Mesenchymal stem cell (in vitro differentiated cells and primary cell): ENCODE measurements around the gene RYR2.

Experiments used
- DNase-seq: peaks from one replicate; pipeline ENCODE4 v3.0.0-alpha.2; 2013
- H2AFZ ChIP-seq: one replicate; pipeline ENCODE4 v1.6.1; 2013; ENCODE audit warnings: low read depth, mild to moderate bottlenecking, control low read depth, inconsistent platforms, low read length, moderate library complexity
- H2AK5ac ChIP-seq: 2 replicates; pipeline ENCODE4 v1.6.1; 2013; ENCODE audit warnings: low read length, moderate library complexity, mild to moderate bottlenecking, inconsistent platforms; ENCODE audit not compliant: severe bottlenecking
- H2BK120ac ChIP-seq: one replicate; pipeline ENCODE4 v1.6.1; 2013; ENCODE audit warnings: low read depth, mild to moderate bottlenecking, inconsistent platforms, low read length, moderate library complexity
- H2BK12ac ChIP-seq, 2 experiments: one replicate each; pipeline ENCODE4 v1.6.1; 2013; ENCODE audit warnings: inconsistent platforms in 2 of 2, low read length in 2 of 2, mild to moderate bottlenecking in 2 of 2, moderate library complexity in 2 of 2, control low read depth in 1 of 2
- H2BK15ac ChIP-seq: one replicate; pipeline ENCODE4 v1.6.1; 2013; ENCODE audit warnings: mild to moderate bottlenecking, low read depth, inconsistent platforms; ENCODE audit not compliant: poor library complexity, severe bottlenecking
- H2BK5ac ChIP-seq: 2 replicates; pipeline ENCODE4 v1.6.1; 2013; ENCODE audit warnings: low read depth, mild to moderate bottlenecking, low read length, control low read depth, inconsistent platforms; ENCODE audit not compliant: poor library complexity, severe bottlenecking
- H3K14ac ChIP-seq, 2 experiments: one replicate each; pipeline ENCODE4 v1.6.1; 2013; ENCODE audit warnings: inconsistent platforms in 2 of 2, low read length in 2 of 2, control low read depth in 1 of 2, mild to moderate bottlenecking in 1 of 2, moderate library complexity in 1 of 2
- H3K18ac ChIP-seq, 2 experiments: one replicate each; pipeline ENCODE4 v1.6.1; 2013; ENCODE audit warnings: inconsistent platforms in 2 of 2, low read length in 2 of 2, control low read depth in 1 of 2, low read depth in 1 of 2, mild to moderate bottlenecking in 1 of 2
- H3K23ac ChIP-seq, 2 experiments: one replicate each; pipeline ENCODE4 v1.6.1; 2013; ENCODE audit warnings: inconsistent platforms in 2 of 2, low read length in 2 of 2, mild to moderate bottlenecking in 2 of 2, moderate library complexity in 2 of 2, control low read depth in 1 of 2
- H3K27ac ChIP-seq: 2 replicates; pipeline ENCODE4 v1.5.1; 2013; ENCODE audit warnings: mild to moderate bottlenecking, moderate library complexity, low read length, control low read depth, inconsistent platforms; ENCODE audit not compliant: poor library complexity, severe bottlenecking
- H3K27me3 ChIP-seq, 2 experiments: 2 replicates each; pipeline versions ENCODE4 v1.6.1 to v1.7.0; 2013; ENCODE audit warnings: low read length in 2 of 2, mild to moderate bottlenecking in 2 of 2, moderate library complexity in 2 of 2, control low read depth in 1 of 2, inconsistent platforms in 1 of 2; ENCODE audit not compliant: control insufficient read depth in 1 of 2, insufficient read depth in 1 of 2
- H3K36me3 ChIP-seq, 2 experiments: 2 replicates each; pipeline versions ENCODE4 v1.6.1 to v1.7.0; 2013; ENCODE audit warnings: low read length in 2 of 2, control low read depth in 1 of 2, inconsistent platforms in 1 of 2, low read depth in 1 of 2, mild to moderate bottlenecking in 1 of 2; ENCODE audit not compliant: insufficient read depth in 2 of 2, control insufficient read depth in 1 of 2
- H3K4ac ChIP-seq, 2 experiments: one replicate each; pipeline ENCODE4 v1.6.1; 2013; ENCODE audit warnings: inconsistent platforms in 2 of 2, low read length in 2 of 2, mild to moderate bottlenecking in 2 of 2, moderate library complexity in 2 of 2, control low read depth in 1 of 2, low read depth in 1 of 2
- H3K4me1 ChIP-seq: 2 replicates; pipeline ENCODE4 v1.6.1; 2013; ENCODE audit warnings: low read depth, low read length, control low read depth; ENCODE audit not compliant: control insufficient read depth, insufficient read depth
- H3K4me2 ChIP-seq: 2 replicates; pipeline ENCODE4 v1.6.1; 2013; ENCODE audit warnings: low read length, mild to moderate bottlenecking, inconsistent platforms; ENCODE audit not compliant: poor library complexity, severe bottlenecking
- H3K4me3 ChIP-seq, 2 experiments: 2 replicates each; pipeline versions ENCODE4 v1.5.1 to v1.7.0; 2013; ENCODE audit warnings: low read length in 2 of 2, mild to moderate bottlenecking in 2 of 2, control low read depth in 1 of 2, low read depth in 1 of 2; ENCODE audit not compliant: insufficient read depth in 1 of 2
- H3K79me1 ChIP-seq: replicated peaks from 2 replicates; pipeline ENCODE4 v1.6.1; 2013; ENCODE audit warnings: mild to moderate bottlenecking, control low read depth, low read length, inconsistent platforms; ENCODE audit not compliant: poor library complexity, severe bottlenecking
- H3K9ac ChIP-seq: 2 replicates; pipeline ENCODE4 v1.7.0; 2013; ENCODE audit warnings: mild to moderate bottlenecking, low read length, moderate library complexity
- H3K9me3 ChIP-seq: 2 replicates; pipeline ENCODE4 v1.7.0; 2013; ENCODE audit warnings: mild to moderate bottlenecking, low read length; ENCODE audit not compliant: control insufficient read depth
- H4K8ac ChIP-seq: one replicate; pipeline ENCODE4 v1.6.1; 2013; ENCODE audit warnings: inconsistent platforms, mild to moderate bottlenecking, low read length, moderate library complexity
- H4K91ac ChIP-seq: one replicate; pipeline ENCODE4 v1.6.1; 2013; ENCODE audit warnings: mild to moderate bottlenecking, low read length, inconsistent platforms
- WGBS: methylation state at CpG from one replicate; pipeline ENCODE4 v1.1.7; 2013; ENCODE audit warnings: mixed read lengths; 5-methylcytosine and 5-hydroxymethylcytosine counted together

The RYR2 gene

DNA sequence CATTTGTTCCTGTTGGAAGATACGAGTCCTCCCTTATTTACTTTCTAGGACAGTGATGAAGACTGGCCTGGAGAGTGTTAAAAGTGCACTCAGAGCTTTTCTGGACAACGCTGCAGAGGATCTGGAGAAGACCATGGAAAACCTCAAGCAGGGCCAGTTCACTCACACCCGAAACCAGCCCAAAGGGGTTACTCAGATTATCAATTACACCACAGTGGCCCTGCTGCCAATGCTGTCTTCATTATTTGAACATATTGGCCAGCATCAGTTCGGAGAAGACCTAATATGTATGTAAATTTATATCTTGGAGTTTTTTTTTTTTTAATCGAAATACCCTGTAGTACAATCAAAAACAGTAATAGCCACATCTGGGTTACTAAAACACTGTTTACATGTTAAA, 658.2 kb downstream of the RYR2 start:
- no peaks in the 10 kb centered on the region for H3K36me3 ChIP-seq
- no peak overlapping the region for H2BK15ac ChIP-seq
- no peak overlapping the region for H2AFZ ChIP-seq
- WGBS: 72% methylated on average over 2 of the region's 5 CpGs
- H3K14ac ChIP-seq: no peak overlapping the region
- H3K27ac ChIP-seq: no peak overlapping the region
- H2BK5ac ChIP-seq: no peak overlapping the region
- H3K4me2 ChIP-seq: no peak overlapping the region
- no peak overlapping the region for H4K8ac ChIP-seq
- H3K4ac ChIP-seq: no peak overlapping the region
- H3K4me3 ChIP-seq: no peak overlapping the region
- H2BK120ac ChIP-seq: no peak overlapping the region
- H2AK5ac ChIP-seq: no peak overlapping the region
- no peak overlapping the region for H2BK12ac ChIP-seq
- no peak overlapping the region for H3K23ac ChIP-seq
- no peak overlapping the region for H3K9ac ChIP-seq
- H3K9me3 ChIP-seq: no peaks in the 10 kb centered on the region
- DNase-seq: no peak
- H3K27me3 ChIP-seq: no peaks in the 10 kb centered on the region
- H4K91ac ChIP-seq: no peak overlapping the region
- no peaks in the 10 kb centered on the region for H3K4me1 ChIP-seq
- no peaks in the 10 kb centered on the region for H3K79me1 ChIP-seq
- no peak overlapping the region for H3K18ac ChIP-seq

- no peaks in the 10 kb centered on the region for H3K9me3 ChIP-seq
- H3K23ac ChIP-seq: no peak overlapping the region
- H2AFZ ChIP-seq: no peak overlapping the region
- H3K4me2 ChIP-seq: no peak overlapping the region
- no peak overlapping the region for H2AK5ac ChIP-seq
- no peaks in the 10 kb centered on the region for H3K36me3 ChIP-seq
- no CpG with 5 or more reads among the region's 2 CpGs for WGBS
- no peak overlapping the region for H3K27ac ChIP-seq
- H3K18ac ChIP-seq: no peak overlapping the region
- no peaks in the 10 kb centered on the region for H3K4me1 ChIP-seq
- H2BK5ac ChIP-seq: no peak overlapping the region
- no peak overlapping the region for H2BK120ac ChIP-seq
- H4K8ac ChIP-seq: no peak overlapping the region
- H2BK15ac ChIP-seq: no peak overlapping the region
- H3K27me3 ChIP-seq: no peaks in the 10 kb centered on the region
- H2BK12ac ChIP-seq: no peak overlapping the region
- DNase-seq: no peak
- no peak overlapping the region for H3K9ac ChIP-seq
- no peak overlapping the region for H4K91ac ChIP-seq
- no peak overlapping the region for H3K4me3 ChIP-seq
- no peaks in the 10 kb centered on the region for H3K79me1 ChIP-seq
- H3K4ac ChIP-seq: no peak overlapping the region
- no peak overlapping the region for H3K14ac ChIP-seq
These were observed 659.5 kb downstream of the RYR2 start for GRCh38 chr1:237701534-237701933.

- no peak overlapping the region for H4K8ac ChIP-seq
- no peak overlapping the region for H2BK5ac ChIP-seq
- no peak for DNase-seq
- no peaks in the 10 kb centered on the region for H3K79me1 ChIP-seq
- no peaks in the 10 kb centered on the region for H3K4me1 ChIP-seq
- no peak overlapping the region for H3K4ac ChIP-seq
- no peak overlapping the region for H3K14ac ChIP-seq
- H2BK120ac ChIP-seq: no peak overlapping the region
- no peak overlapping the region for H2AFZ ChIP-seq
- H2BK12ac ChIP-seq: no peak overlapping the region
- H3K18ac ChIP-seq: no peak overlapping the region
- no peak overlapping the region for H4K91ac ChIP-seq
- no CpG with 5 or more reads among the region's 2 CpGs for WGBS
- H3K4me3 ChIP-seq: no peak overlapping the region
- H3K9me3 ChIP-seq: no peaks in the 10 kb centered on the region
- H3K23ac ChIP-seq: no peak overlapping the region
- no peak overlapping the region for H3K27ac ChIP-seq
- H3K4me2 ChIP-seq: no peak overlapping the region
- H3K27me3 ChIP-seq: no peaks in the 10 kb centered on the region
- no peak overlapping the region for H2AK5ac ChIP-seq
- H2BK15ac ChIP-seq: no peak overlapping the region
- H3K36me3 ChIP-seq: no peaks in the 10 kb centered on the region
- H3K9ac ChIP-seq: no peak overlapping the region
These were observed 660.2 kb downstream of the RYR2 start for GRCh38 chr1:237702161-237702560.

GRCh38 chr1:237705462-237705861, 663.5 kb downstream of the RYR2 start:
- no peak overlapping the region for H2BK5ac ChIP-seq
- H2AFZ ChIP-seq: no peak overlapping the region
- no peaks in the 10 kb centered on the region for H3K9me3 ChIP-seq
- no peak overlapping the region for H3K4me2 ChIP-seq
- H3K27ac ChIP-seq: no peak overlapping the region
- WGBS: 88% methylated on average over 4 of the region's 4 CpGs
- H4K8ac ChIP-seq: no peak overlapping the region
- H3K9ac ChIP-seq: no peak overlapping the region
- no peak for DNase-seq
- no peaks in the 10 kb centered on the region for H3K79me1 ChIP-seq
- H3K14ac ChIP-seq: no peak overlapping the region
- no peak overlapping the region for H4K91ac ChIP-seq
- H3K4me1 ChIP-seq: no peaks in the 10 kb centered on the region
- no peak overlapping the region for H3K4ac ChIP-seq
- no peak overlapping the region for H2BK120ac ChIP-seq
- H3K27me3 ChIP-seq: no peaks in the 10 kb centered on the region
- H3K36me3 ChIP-seq: no peaks in the 10 kb centered on the region
- H3K18ac ChIP-seq: no peak overlapping the region
- H2BK15ac ChIP-seq: no peak overlapping the region
- no peak overlapping the region for H3K23ac ChIP-seq
- no peak overlapping the region for H3K4me3 ChIP-seq
- H2BK12ac ChIP-seq: no peak overlapping the region
- no peak overlapping the region for H2AK5ac ChIP-seq
